ENCODE results near the gene SLC9A5.

DNA sequence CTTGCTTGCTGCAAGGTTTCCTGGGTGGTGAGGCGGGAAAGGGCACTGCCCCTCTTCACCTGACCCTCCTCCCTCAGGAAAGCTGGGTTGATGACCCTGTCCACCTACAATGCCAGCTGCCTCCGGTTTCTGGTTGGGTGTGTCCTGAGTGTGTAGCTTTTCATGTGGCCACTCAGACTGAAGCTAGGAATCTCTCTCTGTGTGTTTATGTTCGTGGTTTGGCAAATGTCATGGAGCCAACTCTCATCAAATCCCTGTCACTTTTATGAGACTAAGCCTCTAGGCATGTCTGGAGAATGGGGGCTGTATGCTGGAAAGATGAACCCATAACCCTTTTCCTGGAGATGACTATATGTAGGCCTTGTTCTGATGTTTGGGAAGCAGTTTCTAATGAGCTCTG is 47.6 kb downstream of the SLC9A5 start:
- TF ChIP-seq, protein P1, sequence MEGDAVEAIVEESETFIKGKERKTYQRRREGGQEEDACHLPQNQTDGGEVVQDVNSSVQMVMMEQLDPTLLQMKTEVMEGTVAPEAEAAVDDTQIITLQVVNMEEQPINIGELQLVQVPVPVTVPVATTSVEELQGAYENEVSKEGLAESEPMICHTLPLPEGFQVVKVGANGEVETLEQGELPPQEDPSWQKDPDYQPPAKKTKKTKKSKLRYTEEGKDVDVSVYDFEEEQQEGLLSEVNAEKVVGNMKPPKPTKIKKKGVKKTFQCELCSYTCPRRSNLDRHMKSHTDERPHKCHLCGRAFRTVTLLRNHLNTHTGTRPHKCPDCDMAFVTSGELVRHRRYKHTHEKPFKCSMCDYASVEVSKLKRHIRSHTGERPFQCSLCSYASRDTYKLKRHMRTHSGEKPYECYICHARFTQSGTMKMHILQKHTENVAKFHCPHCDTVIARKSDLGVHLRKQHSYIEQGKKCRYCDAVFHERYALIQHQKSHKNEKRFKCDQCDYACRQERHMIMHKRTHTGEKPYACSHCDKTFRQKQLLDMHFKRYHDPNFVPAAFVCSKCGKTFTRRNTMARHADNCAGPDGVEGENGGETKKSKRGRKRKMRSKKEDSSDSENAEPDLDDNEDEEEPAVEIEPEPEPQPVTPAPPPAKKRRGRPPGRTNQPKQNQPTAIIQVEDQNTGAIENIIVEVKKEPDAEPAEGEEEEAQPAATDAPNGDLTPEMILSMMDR (conservative IDR thresholded peaks at IDR 0.05; ENCODE audit: low read depth in 2 of 2): no peak
- no peak for TF ChIP-seq EZH2 (IDR thresholded peaks at IDR 0.05; ENCODE audit: low read depth, unreplicated experiment)
- no peak for TF ChIP-seq CREB1 (CRISPR knock-in tag; IDR thresholded peaks at IDR 0.05; ENCODE audit: low read depth)
- TF ChIP-seq NANOG (IDR thresholded peaks at IDR 0.05; ENCODE audit: borderline replicate concordance): no peak
- TF ChIP-seq POLR2AphosphoS5 (IDR thresholded peaks at IDR 0.05; ENCODE audit: low read depth): no peak
- TF ChIP-seq EZH2phosphoT487 (IDR thresholded peaks at IDR 0.05; ENCODE audit: unreplicated experiment): no peak
- TF ChIP-seq ZNF114 (CRISPR knock-in tag; IDR thresholded peaks at IDR 0.05): no peak
- TF ChIP-seq, protein P2, sequence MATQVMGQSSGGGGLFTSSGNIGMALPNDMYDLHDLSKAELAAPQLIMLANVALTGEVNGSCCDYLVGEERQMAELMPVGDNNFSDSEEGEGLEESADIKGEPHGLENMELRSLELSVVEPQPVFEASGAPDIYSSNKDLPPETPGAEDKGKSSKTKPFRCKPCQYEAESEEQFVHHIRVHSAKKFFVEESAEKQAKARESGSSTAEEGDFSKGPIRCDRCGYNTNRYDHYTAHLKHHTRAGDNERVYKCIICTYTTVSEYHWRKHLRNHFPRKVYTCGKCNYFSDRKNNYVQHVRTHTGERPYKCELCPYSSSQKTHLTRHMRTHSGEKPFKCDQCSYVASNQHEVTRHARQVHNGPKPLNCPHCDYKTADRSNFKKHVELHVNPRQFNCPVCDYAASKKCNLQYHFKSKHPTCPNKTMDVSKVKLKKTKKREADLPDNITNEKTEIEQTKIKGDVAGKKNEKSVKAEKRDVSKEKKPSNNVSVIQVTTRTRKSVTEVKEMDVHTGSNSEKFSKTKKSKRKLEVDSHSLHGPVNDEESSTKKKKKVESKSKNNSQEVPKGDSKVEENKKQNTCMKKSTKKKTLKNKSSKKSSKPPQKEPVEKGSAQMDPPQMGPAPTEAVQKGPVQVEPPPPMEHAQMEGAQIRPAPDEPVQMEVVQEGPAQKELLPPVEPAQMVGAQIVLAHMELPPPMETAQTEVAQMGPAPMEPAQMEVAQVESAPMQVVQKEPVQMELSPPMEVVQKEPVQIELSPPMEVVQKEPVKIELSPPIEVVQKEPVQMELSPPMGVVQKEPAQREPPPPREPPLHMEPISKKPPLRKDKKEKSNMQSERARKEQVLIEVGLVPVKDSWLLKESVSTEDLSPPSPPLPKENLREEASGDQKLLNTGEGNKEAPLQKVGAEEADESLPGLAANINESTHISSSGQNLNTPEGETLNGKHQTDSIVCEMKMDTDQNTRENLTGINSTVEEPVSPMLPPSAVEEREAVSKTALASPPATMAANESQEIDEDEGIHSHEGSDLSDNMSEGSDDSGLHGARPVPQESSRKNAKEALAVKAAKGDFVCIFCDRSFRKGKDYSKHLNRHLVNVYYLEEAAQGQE (IDR thresholded peaks at IDR 0.05; ENCODE audit: unreplicated experiment): no peak
- no peak for TF ChIP-seq ZNF331 (CRISPR knock-in tag; IDR thresholded peaks at IDR 0.05; ENCODE audit: low read depth)
